DOHH2 (cell line): ENCODE results near the gene MBD3.

Experiments
- H3F3A ChIP-seq: fragments of 200-600 bp; sonication (generic), shearing (Covaris generic); 2 replicates; pipeline ENCODE4 v1.6.0; 2016; ENCODE audit warnings: antibody characterized with exemption, mild to moderate bottlenecking; ENCODE audit not compliant: control insufficient read depth, insufficient read depth
- H3K27ac ChIP-seq: fragments of 200-600 bp; sonication (generic); 2 replicates; pipeline ENCODE4 v1.5.1; 2014; ENCODE audit warnings: low read depth, mild to moderate bottlenecking, low read length, moderate library complexity
- H3K27me3 ChIP-seq: fragments of 200-600 bp; sonication (generic); 2 replicates; pipeline ENCODE4 v1.6.1; 2014; ENCODE audit warnings: mild to moderate bottlenecking, low read length, mixed read lengths; ENCODE audit not compliant: control insufficient read depth
- H3K36me3 ChIP-seq: fragments of 200-600 bp; sonication (generic); 2 replicates; pipeline ENCODE4 v1.6.1; 2014; ENCODE audit warnings: mild to moderate bottlenecking, low read length, moderate library complexity, mixed read lengths; ENCODE audit not compliant: control insufficient read depth
- H3K4me1 ChIP-seq: fragments of 200-600 bp; sonication (generic); 2 replicates; pipeline ENCODE4 v1.6.1; 2014; ENCODE audit warnings: mild to moderate bottlenecking, low read length, mixed read lengths; ENCODE audit not compliant: control insufficient read depth
- H3K4me2 ChIP-seq: fragments of 200-600 bp; sonication (generic); 2 replicates; pipeline ENCODE4 v1.6.0; 2014; ENCODE audit warnings: mild to moderate bottlenecking, low read length, moderate library complexity
- H3K4me3 ChIP-seq: fragments of 200-600 bp; sonication (generic); 2 replicates; pipeline ENCODE4 v1.5.1; 2014; ENCODE audit warnings: mild to moderate bottlenecking, low read length, mixed read lengths
- H3K79me2 ChIP-seq: fragments of 200-600 bp; sonication (generic); 2 replicates; pipeline ENCODE4 v1.6.1; 2014; ENCODE audit warnings: mild to moderate bottlenecking, low read length, mixed read lengths; ENCODE audit not compliant: control insufficient read depth
- H3K9me2 ChIP-seq: fragments of 200-600 bp; sonication (generic); replicated peaks from 2 replicates; pipeline ENCODE4 v1.6.1; 2014; ENCODE audit warnings: mild to moderate bottlenecking, low read length, mixed read lengths; ENCODE audit not compliant: control insufficient read depth
- H3K9me3 ChIP-seq: fragments of 200-600 bp; sonication (generic); 2 replicates; pipeline ENCODE4 v1.6.1; 2014; ENCODE audit warnings: antibody characterized with exemption, low read length, mixed read lengths; ENCODE audit not compliant: control insufficient read depth, insufficient read depth
- H4K20me1 ChIP-seq: fragments of 200-600 bp; sonication (generic); 2 replicates; pipeline ENCODE4 v1.6.0; 2014; ENCODE audit warnings: low read depth, mild to moderate bottlenecking, antibody characterized with exemption, low read length, moderate library complexity; ENCODE audit not compliant: control insufficient read depth, insufficient read depth
- CTCF ChIP-seq: fragments of 200-600 bp; sonication (generic); IDR thresholded peaks from one replicate; pipeline ENCODE4 v1.5.1; 2014; ENCODE audit warnings: antibody characterized with exemption, mild to moderate bottlenecking, low read depth, low read length; ENCODE audit not compliant: poor library complexity, severe bottlenecking
- EZH2phosphoT487 ChIP-seq: fragments of 200-600 bp; sonication (generic); IDR thresholded peaks from 2 replicates; pipeline ENCODE4 v1.6.1; 2017; ENCODE audit warnings: borderline replicate concordance, mild to moderate bottlenecking, antibody characterized with exemption, low read length, moderate library complexity, mixed read lengths

MBD3 gene

GRCh38 chr19:1554968-1555367, 37.7 kb downstream of the MBD3 start:
- Histone ChIP-seq H3K9me2 (no peaks in the 10 kb centered on the region), H3F3A (no peaks in the 10 kb centered on the region), H3K4me1 (no peaks in the 10 kb centered on the region), H3K36me3 (no peaks in the 10 kb centered on the region), H3K79me2 (no peaks in the 10 kb centered on the region), H3K27ac (no peak overlapping the region), H4K20me1 (no peaks in the 10 kb centered on the region), H3K27me3 (no peaks in the 10 kb centered on the region), H3K4me2 (no peak overlapping the region), H3K4me3 (no peak overlapping the region), H3K9me3 (no peaks in the 10 kb centered on the region)
- TF ChIP-seq CTCF = no peak
- no peak for TF ChIP-seq EZH2phosphoT487

GRCh38 chr19:1553415-1553814, 39.2 kb downstream of the MBD3 start:
- no peak overlapping the region for H3K27ac ChIP-seq
- TF ChIP-seq EZH2phosphoT487 (no peak), CTCF (no peak)
- H3K27me3 ChIP-seq = no peaks in the 10 kb centered on the region
- no peaks in the 10 kb centered on the region for H3F3A ChIP-seq
- H3K4me3 ChIP-seq = no peak overlapping the region
- no peaks in the 10 kb centered on the region for H4K20me1 ChIP-seq
- H3K36me3 ChIP-seq = no peaks in the 10 kb centered on the region
- H3K4me1 ChIP-seq = no peaks in the 10 kb centered on the region
- no peaks in the 10 kb centered on the region for H3K9me3 ChIP-seq
- no peaks in the 10 kb centered on the region for H3K79me2 ChIP-seq
- no peak overlapping the region for H3K4me2 ChIP-seq
- H3K9me2 ChIP-seq = no peaks in the 10 kb centered on the region

GRCh38 chr19:1551068-1552040, 41.3 kb downstream of the MBD3 start:
- Histone ChIP-seq H3K4me3 (no peak overlapping the region), H4K20me1 (no peaks in the 10 kb centered on the region), H3K9me3 (no peaks in the 10 kb centered on the region), H3K4me1 (peaks cover 4% of the 10 kb centered on the region), H3K27ac (no peak overlapping the region), H3K27me3 (no peaks in the 10 kb centered on the region), H3K4me2 (no peak overlapping the region), H3K79me2 (no peaks in the 10 kb centered on the region), H3K36me3 (no peaks in the 10 kb centered on the region), H3F3A (no peaks in the 10 kb centered on the region), H3K9me2 (no peaks in the 10 kb centered on the region)
- no peak for TF ChIP-seq EZH2phosphoT487
- no peak for TF ChIP-seq CTCF
